Testis (tissue), 3 donors: Measurements from ENCODE around the gene BTN2A1. TPM values are rescaled to one million over a fixed set of nuclear protein-coding genes. Genes with fewer than 3 reads are reported as not detected.

ENCODE experiments used
- DNase-seq: peaks from one replicate; pipeline ENCODE4 v3.0.0-alpha.2; 2019
- H3K27ac ChIP-seq, 2 donors: fragments of 200-600 bp; sonication (generic); one replicate each; pipeline ENCODE4 v1.5.1; 2019
- H3K27me3 ChIP-seq: fragments of 200-600 bp; sonication (generic); one replicate; pipeline ENCODE4 v1.5.1; 2019
- H3K36me3 ChIP-seq: fragments of 200-600 bp; sonication (generic); one replicate; pipeline ENCODE4 v1.5.1; 2017; ENCODE audit warnings: low read depth; ENCODE audit errors: missing control alignments
- H3K4me1 ChIP-seq: fragments of 200-600 bp; sonication (generic); one replicate; pipeline ENCODE4 v1.5.1; 2019
- H3K4me3 ChIP-seq, 2 donors: fragments of 200-600 bp; sonication (generic); one replicate each; pipeline ENCODE4 v1.5.1; 2017 to 2019
- H3K9me3 ChIP-seq: fragments of 200-600 bp; sonication (generic); one replicate; pipeline ENCODE4 v1.5.1; 2017
- POLR2A ChIP-seq: fragments of 450-650 bp; IDR thresholded peaks from one replicate; pipeline ENCODE4 v1.6.1; 2017; ENCODE audit warnings: antibody characterized with exemption, mild to moderate bottlenecking, moderate library complexity
- WGBS, 2 donors: methylation state at CpG; one replicate each; pipeline ENCODE4 v1.1.5; 2018; 5-methylcytosine and 5-hydroxymethylcytosine counted together
- intact Hi-C: fragments of 100-400 bp; cut with DNase I; formaldehyde crosslinking; loops from one replicate; pipeline ENCODE4 v1.15.1; 2023; ENCODE audit warnings: low total_unique reads
- polyA plus RNA-seq: library from polyadenylated mRNA; stranded (reverse); fragments of 350-450 nt; fragmentation: Illumina TruSeq; extraction: RNeasy Lipid Tissue Mini Kit (QIAGEN cat#74804); gene quantifications from one replicate; pipeline ENCODE4 v1.2.3, GENCODE V29; 2014; ENCODE audit warnings: low read depth, low replicate concordance; ENCODE audit not compliant: insufficient read depth
- total RNA-seq, 2 donors: library from RNA; depleted of rRNA; stranded (reverse); fragments of >200 nt; gene quantifications; one replicate each; pipeline ENCODE4 v1.2.3, GENCODE V29; 2016
- TF ChIP-seq, protein P1 (sequence below), 3 experiments: fragments of 450-650 bp in 2 of 3; fragments of 200-600 bp in 1 of 3; sonication (generic) in 1 of 3; IDR thresholded peaks; one replicate each; pipeline ENCODE4 v1.5.1; 2016 to 2019; ENCODE audit warnings: antibody characterized with exemption in 3 of 3, mild to moderate bottlenecking in 2 of 3, moderate library complexity in 1 of 3

The BTN2A1 gene
- total and polyA plus RNA-seq, 3 donors from 2014 or later, result 26.0 to 27.9 (median 27.6) TPM

GRCh38 chr6:26473758-26474438 is 16.1 kb downstream of the BTN2A1 start:
- H3K27ac ChIP-seq, result peak overlapping the region; percentile 83 to 91
- no peaks in the 10 kb centered on the region for H3K9me3 ChIP-seq
- TF ChIP-seq, protein P1, sequence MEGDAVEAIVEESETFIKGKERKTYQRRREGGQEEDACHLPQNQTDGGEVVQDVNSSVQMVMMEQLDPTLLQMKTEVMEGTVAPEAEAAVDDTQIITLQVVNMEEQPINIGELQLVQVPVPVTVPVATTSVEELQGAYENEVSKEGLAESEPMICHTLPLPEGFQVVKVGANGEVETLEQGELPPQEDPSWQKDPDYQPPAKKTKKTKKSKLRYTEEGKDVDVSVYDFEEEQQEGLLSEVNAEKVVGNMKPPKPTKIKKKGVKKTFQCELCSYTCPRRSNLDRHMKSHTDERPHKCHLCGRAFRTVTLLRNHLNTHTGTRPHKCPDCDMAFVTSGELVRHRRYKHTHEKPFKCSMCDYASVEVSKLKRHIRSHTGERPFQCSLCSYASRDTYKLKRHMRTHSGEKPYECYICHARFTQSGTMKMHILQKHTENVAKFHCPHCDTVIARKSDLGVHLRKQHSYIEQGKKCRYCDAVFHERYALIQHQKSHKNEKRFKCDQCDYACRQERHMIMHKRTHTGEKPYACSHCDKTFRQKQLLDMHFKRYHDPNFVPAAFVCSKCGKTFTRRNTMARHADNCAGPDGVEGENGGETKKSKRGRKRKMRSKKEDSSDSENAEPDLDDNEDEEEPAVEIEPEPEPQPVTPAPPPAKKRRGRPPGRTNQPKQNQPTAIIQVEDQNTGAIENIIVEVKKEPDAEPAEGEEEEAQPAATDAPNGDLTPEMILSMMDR (IDR thresholded peaks at IDR 0.05), result no peak
- no peak for TF ChIP-seq POLR2A
- peak; percentile 88 for DNase-seq
- 2 to 3% methylated on average over 12 of the region's 12 CpGs for WGBS, 2 donors
- H3K4me3 ChIP-seq, result peak overlapping the region; percentile 32 to 57
- peaks cover 13% of the 10 kb centered on the region for H3K4me1 ChIP-seq
- intact Hi-C loops, result no loop called here
- H3K36me3 ChIP-seq, result no peaks in the 10 kb centered on the region
- no peaks in the 10 kb centered on the region for H3K27me3 ChIP-seq

DNA sequence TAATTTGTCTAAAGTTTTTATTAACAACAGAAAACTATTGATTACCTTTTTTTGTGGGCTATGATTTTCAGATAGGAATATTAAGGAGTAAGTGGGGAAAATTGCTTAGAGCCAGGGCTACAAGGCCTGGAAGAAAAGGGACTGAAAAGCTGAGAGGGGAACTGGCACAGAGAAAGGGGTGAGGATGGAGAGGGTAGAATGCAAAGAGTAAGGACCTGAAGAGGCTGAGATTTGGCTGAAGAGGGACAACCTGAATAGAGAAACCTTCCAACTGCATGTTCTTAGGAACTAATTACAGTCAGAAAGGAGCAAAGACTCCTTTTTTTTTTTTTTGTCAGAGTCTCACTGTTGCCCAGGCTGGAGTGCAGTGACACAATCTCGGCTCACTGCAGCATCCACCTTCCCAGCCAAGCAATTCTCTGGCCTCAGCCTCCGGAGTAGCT is 16.7 kb downstream of the BTN2A1 start:
- DNase-seq, result no peak
- Histone ChIP-seq H3K9me3 (no peaks in the 10 kb centered on the region), H3K36me3 (no peaks in the 10 kb centered on the region), H3K27ac (peak overlapping the region; percentile 83 to 91), H3K4me1 (peaks cover 13% of the 10 kb centered on the region), H3K4me3 (peak overlapping the region; percentile 32 to 57), H3K27me3 (no peaks in the 10 kb centered on the region)
- intact Hi-C loops, result no loop called here
- TF ChIP-seq POLR2A, result no peak
- TF ChIP-seq, protein P1 (IDR thresholded peaks at IDR 0.05), result no peak
- 27 to 38% methylated on average over 2 of the region's 2 CpGs for WGBS, 2 donors

DNA sequence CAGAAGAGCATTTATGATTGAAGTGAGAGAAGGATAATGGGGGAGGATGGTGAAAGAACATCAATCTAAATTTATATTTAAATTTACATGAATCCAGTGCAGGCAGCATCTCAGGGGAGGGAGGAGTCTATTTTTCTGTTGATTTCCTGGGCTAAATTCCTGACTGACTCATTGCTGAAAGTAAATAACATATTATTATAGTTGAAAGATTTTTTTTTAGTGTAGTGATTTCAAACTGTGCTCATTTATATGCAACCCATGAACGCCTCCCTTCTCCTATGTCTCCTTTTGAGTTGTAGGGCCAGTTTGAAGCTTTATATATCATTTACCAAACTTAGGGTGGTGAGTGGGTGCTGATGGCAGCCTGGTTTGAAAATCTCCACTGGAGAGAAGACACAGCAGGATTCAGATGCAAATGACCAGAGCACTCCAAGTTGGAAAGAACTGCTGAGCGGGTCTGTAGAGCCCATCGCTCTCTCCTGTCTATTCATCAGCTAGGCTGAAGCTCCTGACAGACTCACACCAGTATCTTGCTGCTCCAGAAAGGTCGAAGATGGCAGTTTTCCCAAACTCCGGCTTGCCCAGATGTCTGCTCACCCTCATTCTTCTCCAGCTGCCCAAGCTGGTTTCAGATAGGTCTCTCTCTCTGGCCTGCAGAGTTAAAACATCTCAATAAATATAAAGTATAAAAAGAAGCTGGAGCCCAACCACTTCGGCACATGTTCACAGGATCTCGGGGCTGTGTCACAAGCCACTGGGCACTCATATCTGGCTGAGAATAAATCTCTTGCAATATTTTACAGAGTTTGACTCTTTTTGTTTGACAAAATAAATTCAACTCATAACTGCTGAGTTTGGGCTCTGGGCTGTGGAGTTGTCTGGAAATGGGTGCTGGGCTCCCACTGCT is 18.3 kb downstream of the BTN2A1 start:
- no peaks in the 10 kb centered on the region for H3K9me3 ChIP-seq
- intact Hi-C loops, result no loop called here
- no peak overlapping the region for H3K4me3 ChIP-seq
- H3K27ac ChIP-seq, result no peak overlapping the region
- 88 to 91% methylated on average over 7 of the region's 7 CpGs for WGBS, 2 donors
- peaks cover 13% of the 10 kb centered on the region for H3K4me1 ChIP-seq
- H3K27me3 ChIP-seq, result no peaks in the 10 kb centered on the region
- no peak for DNase-seq
- H3K36me3 ChIP-seq, result no peaks in the 10 kb centered on the region
- TF ChIP-seq, protein P1 (IDR thresholded peaks at IDR 0.05), result no peak
- no peak for TF ChIP-seq POLR2A

DNA sequence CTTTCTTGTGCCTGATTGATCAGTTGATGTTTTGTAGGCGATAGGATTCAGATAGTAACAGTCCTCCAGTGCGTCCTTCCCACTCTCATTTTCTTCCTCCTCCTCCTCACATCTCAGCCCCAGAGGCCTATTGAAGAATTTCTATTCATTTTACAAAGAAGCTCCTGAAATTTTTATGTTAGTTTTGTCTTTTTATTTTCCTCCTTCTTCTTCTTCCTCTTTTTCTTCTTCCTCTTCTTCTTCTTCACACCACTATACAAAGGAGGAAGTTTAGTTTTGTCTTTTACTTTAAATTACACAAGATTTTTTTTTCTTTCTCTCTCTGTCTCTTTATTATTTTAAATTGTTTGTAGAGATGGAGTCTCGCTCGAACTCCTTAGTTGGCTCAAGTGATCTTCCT is 19.1 kb downstream of the BTN2A1 start:
- intact Hi-C loops, result no loop called here
- no peaks in the 10 kb centered on the region for H3K36me3 ChIP-seq
- WGBS, 2 donors, result 84 to 88% methylated on average over 4 of the region's 4 CpGs
- H3K4me1 ChIP-seq, result peaks cover 13% of the 10 kb centered on the region
- H3K9me3 ChIP-seq, result no peaks in the 10 kb centered on the region
- no peak overlapping the region for H3K4me3 ChIP-seq
- no peak overlapping the region for H3K27ac ChIP-seq
- TF ChIP-seq POLR2A, result no peak
- TF ChIP-seq, protein P1 (IDR thresholded peaks at IDR 0.05), result no peak
- no peak for DNase-seq
- no peaks in the 10 kb centered on the region for H3K27me3 ChIP-seq
